ENCODE data around the gene MAP3K21.

Gene MAP3K21

GRCh38 chr1:233368789-233369130 is 41.2 kb downstream of the MAP3K21 start:
- no peak for ATAC-seq
- TF ChIP-seq PATZ1 (CRISPR knock-in tag; IDR thresholded peaks at IDR 0.05; ENCODE audit: borderline replicate concordance) (no peak), ESRRG (CRISPR knock-in tag; IDR thresholded peaks at IDR 0.05) (no peak), ZFP3 (CRISPR knock-in tag; IDR thresholded peaks at IDR 0.05) (no peak)
- TF ChIP-seq, protein P1, sequence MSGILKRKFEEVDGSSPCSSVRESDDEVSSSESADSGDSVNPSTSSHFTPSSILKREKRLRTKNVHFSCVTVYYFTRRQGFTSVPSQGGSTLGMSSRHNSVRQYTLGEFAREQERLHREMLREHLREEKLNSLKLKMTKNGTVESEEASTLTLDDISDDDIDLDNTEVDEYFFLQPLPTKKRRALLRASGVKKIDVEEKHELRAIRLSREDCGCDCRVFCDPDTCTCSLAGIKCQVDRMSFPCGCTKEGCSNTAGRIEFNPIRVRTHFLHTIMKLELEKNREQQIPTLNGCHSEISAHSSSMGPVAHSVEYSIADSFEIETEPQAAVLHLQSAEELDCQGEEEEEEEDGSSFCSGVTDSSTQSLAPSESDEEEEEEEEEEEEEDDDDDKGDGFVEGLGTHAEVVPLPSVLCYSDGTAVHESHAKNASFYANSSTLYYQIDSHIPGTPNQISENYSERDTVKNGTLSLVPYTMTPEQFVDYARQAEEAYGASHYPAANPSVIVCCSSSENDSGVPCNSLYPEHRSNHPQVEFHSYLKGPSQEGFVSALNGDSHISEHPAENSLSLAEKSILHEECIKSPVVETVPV (CRISPR knock-in tag; IDR thresholded peaks at IDR 0.05): no peak

DNA sequence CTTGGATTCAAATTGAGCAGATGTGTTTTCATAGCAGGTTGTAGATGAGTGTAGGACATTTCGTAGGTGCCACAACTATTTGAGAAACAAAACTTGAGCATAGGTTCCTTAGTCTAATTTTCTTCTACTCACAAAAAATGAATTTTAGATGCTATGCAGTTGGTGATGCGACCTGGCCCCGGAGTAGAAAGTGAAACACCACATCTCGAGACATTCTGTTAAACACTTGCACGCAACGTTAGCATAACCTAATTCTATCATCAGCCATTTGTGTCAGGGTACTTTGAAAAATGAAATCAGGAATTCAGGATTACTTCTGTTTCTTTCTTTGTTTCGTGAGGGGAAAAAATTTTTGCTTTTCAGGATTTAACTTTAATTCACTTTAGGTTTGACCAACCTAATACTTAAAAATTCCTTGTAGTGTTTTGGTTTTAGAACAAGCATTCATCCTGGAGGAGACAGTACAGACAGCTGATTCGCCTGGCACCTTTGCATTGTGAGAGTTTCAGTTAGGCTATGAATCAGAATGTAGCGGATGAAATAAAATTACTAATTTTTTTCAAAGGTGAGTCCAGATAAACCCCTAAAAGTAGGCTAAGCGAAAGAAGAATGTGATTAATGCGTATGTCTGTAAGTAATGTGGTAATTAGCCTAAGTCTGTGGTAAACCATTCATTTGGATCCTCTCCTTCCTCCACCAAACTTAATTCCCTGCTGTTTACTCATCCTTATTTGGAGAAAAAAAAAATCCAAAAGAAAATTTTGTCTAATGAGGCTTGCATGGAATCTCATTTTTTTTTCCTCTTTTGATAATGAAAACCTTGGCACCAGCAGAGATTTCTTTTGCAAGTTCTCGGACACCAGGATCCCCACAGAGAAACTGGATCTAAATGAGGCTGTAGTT is 44.9 kb downstream of the MAP3K21 start:
- TF ChIP-seq RARB (CRISPR knock-in tag; IDR thresholded peaks at IDR 0.05): no peak
- no peak for TF ChIP-seq ZFP3 (CRISPR knock-in tag; IDR thresholded peaks at IDR 0.05)
- no peak for TF ChIP-seq PATZ1 (CRISPR knock-in tag; IDR thresholded peaks at IDR 0.05; ENCODE audit: borderline replicate concordance)
- no peak for TF ChIP-seq ZNF565 (CRISPR knock-in tag; conservative IDR thresholded peaks at IDR 0.05; ENCODE audit: low read depth)
- TF ChIP-seq, protein P1 (CRISPR knock-in tag; IDR thresholded peaks at IDR 0.05): no peak
- no peak for TF ChIP-seq OSR1 (CRISPR knock-in tag; IDR thresholded peaks at IDR 0.05)
- no peak for TF ChIP-seq SNAI2 (CRISPR knock-in tag; IDR thresholded peaks at IDR 0.05)
- TF ChIP-seq ZNF8 (CRISPR knock-in tag; IDR thresholded peaks at IDR 0.05): no peak
- TF ChIP-seq POU6F1 (CRISPR knock-in tag; IDR thresholded peaks at IDR 0.05; ENCODE audit: borderline replicate concordance, low read depth): no peak
- TF ChIP-seq GLIS3 (CRISPR knock-in tag; IDR thresholded peaks at IDR 0.05): no peak
- TF ChIP-seq PPARA (CRISPR knock-in tag; IDR thresholded peaks at IDR 0.05; ENCODE audit: borderline replicate concordance): no peak
- TF ChIP-seq ISL1 (CRISPR knock-in tag; IDR thresholded peaks at IDR 0.05): no peak
- TF ChIP-seq TOX (CRISPR knock-in tag; IDR thresholded peaks at IDR 0.05; ENCODE audit: borderline replicate concordance): no peak
- TF ChIP-seq, protein P2, sequence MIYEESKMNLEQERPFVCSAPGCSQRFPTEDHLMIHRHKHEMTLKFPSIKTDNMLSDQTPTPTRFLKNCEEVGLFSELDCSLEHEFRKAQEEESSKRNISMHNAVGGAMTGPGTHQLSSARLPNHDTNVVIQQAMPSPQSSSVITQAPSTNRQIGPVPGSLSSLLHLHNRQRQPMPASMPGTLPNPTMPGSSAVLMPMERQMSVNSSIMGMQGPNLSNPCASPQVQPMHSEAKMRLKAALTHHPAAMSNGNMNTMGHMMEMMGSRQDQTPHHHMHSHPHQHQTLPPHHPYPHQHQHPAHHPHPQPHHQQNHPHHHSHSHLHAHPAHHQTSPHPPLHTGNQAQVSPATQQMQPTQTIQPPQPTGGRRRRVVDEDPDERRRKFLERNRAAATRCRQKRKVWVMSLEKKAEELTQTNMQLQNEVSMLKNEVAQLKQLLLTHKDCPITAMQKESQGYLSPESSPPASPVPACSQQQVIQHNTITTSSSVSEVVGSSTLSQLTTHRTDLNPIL (CRISPR knock-in tag; IDR thresholded peaks at IDR 0.05; ENCODE audit: low read depth): no peak

GRCh38 chr1:233373226-233373625 is 45.7 kb downstream of the MAP3K21 start:
- no peak for ATAC-seq
- TF ChIP-seq RARB (CRISPR knock-in tag; IDR thresholded peaks at IDR 0.05): no peak
- no peak for TF ChIP-seq CSDC2 (CRISPR knock-in tag; IDR thresholded peaks at IDR 0.05)
- no peak for TF ChIP-seq TOX (CRISPR knock-in tag; IDR thresholded peaks at IDR 0.05; ENCODE audit: borderline replicate concordance)
- no peak for TF ChIP-seq GLIS3 (CRISPR knock-in tag; IDR thresholded peaks at IDR 0.05)
- TF ChIP-seq ZFP30 (CRISPR knock-in tag; IDR thresholded peaks at IDR 0.05): no peak
- no peak for TF ChIP-seq POU6F1 (CRISPR knock-in tag; IDR thresholded peaks at IDR 0.05; ENCODE audit: borderline replicate concordance, low read depth)
- TF ChIP-seq, protein P2 (CRISPR knock-in tag; IDR thresholded peaks at IDR 0.05; ENCODE audit: low read depth): no peak
- no peak for TF ChIP-seq ZFP3 (CRISPR knock-in tag; IDR thresholded peaks at IDR 0.05)
- no peak for TF ChIP-seq BACH2 (CRISPR knock-in tag; IDR thresholded peaks at IDR 0.05; ENCODE audit: borderline replicate concordance)
- TF ChIP-seq ZNF70 (CRISPR knock-in tag; IDR thresholded peaks at IDR 0.05): no peak
- no peak for TF ChIP-seq ZNF565 (CRISPR knock-in tag; conservative IDR thresholded peaks at IDR 0.05; ENCODE audit: low read depth)
- TF ChIP-seq PATZ1 (CRISPR knock-in tag; IDR thresholded peaks at IDR 0.05; ENCODE audit: borderline replicate concordance): no peak

More for the DNA sequence above, 44.9 kb downstream of the MAP3K21 start:
- ATAC-seq: no peak

Data from SK-N-SH treated with all-trans-retinoic acid at 6 μM for 48 hours (cell line).